Stromal cell of bone marrow (primary cell): Measurements from ENCODE around the gene EPHA3.
"Not testable (repeated sequence)": the region's sequence is repeated elsewhere in the genome, so short reads cannot be mapped to it uniquely, and the experiment has no call there.

ENCODE experiments used
- DNase-seq: peaks from one replicate; pipeline ENCODE4 v3.0.0-alpha.2; 2012; ENCODE audit warnings: low read depth

Gene EPHA3

GRCh38 chr3:89287902-89288508 is 180.6 kb downstream of the EPHA3 start:
- DNase-seq = no peak

DNA sequence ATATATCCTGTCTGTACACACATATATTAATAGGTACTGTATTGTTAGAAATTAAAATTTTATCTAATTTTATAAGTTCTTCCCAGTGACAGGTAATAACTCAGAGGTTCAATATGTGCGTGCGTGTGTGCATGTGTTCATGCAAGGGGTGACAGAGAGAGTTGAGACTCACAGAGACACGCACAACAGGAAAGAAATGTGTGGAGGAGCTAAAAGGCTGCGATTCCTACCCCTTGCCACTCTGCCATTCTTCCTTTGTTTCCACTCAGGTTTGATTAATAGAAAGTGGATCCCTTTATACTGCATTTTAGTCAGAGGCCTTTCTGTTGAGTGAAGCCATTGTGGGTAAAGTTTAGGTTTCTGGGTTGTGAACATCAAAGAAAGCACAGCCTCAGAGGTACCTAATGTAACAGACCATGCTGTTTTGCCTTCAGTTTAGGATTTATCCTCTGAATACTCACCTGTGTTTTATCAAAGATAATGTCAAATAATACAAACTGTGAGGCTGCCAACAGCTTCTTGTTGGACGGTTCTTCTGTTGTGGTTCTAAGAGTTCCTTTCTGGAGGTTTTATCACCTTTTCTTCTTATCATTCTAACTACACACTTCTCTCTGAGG is 182.3 kb downstream of the EPHA3 start:
- no peak for DNase-seq

- DNase-seq = no peak
Measured at GRCh38 chr3:89297199-89297598, 189.8 kb downstream of the EPHA3 start.

GRCh38 chr3:89300526-89300925 is 193.1 kb downstream of the EPHA3 start:
- DNase-seq = no peak

GRCh38 chr3:89300981-89301380 is 193.6 kb downstream of the EPHA3 start:
- peak; percentile 23 for DNase-seq

GRCh38 chr3:89303701-89304100 is 196.3 kb downstream of the EPHA3 start:
- peak; percentile 58 for DNase-seq

- DNase-seq = peak; percentile 54
Measured at GRCh38 chr3:89306540-89306939, 199.1 kb downstream of the EPHA3 start.

GRCh38 chr3:89311581-89311980 is 204.2 kb downstream of the EPHA3 start:
- no peak for DNase-seq

DNA sequence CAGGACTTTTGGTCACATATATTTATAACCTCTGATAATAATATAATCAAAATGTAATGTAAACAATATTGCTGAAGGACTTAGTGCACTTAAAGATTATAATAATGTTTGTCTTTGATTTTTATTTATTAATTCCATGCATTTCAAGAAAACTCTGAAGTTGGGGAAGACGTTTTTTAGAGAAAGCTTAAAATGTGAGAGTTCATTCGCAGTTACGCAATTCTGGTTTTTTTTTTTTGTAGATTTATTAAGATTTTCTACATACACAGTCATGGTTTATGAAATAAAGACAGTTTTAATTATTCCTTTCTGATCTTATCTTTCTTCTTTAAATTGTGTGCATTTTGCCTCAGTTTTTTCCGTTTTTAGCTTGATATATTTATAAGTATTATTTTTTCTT is 204.7 kb downstream of the EPHA3 start:
- DNase-seq = no peak

DNA sequence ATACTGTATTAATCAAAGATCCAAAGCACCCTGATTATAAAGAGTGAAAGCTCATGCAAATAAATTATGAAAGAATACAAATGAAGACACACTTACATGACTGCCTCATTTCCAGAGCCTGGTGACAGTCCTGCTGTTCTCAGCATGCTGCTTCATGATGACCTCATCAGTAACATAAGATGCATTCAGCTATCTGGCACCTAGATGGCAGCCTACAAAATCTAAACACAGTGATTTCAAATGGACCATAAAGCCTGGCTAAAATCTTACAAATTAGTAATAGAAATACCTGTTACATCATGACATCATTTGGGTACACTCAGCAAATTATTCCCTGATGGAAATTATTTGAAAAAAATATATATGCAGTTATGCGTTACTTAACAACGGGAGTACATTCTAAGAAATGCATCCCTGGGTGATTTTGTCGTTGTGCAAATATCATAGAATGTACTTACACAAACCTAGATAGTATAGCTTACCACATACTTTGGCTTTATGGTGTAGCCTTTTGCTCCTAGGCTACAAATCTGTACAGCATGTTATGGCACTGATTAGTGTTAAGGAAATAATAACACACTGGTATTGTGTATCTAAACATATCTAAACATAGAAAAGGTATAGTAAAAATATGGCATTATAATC is 207.2 kb downstream of the EPHA3 start:
- DNase-seq = peak; percentile 33

- DNase-seq = no peak
Measured at GRCh38 chr3:89315750-89316470, 208.5 kb downstream of the EPHA3 start.

GRCh38 chr3:89320186-89320585 is 212.8 kb downstream of the EPHA3 start:
- DNase-seq = no peak

GRCh38 chr3:89326997-89327396 is 219.6 kb downstream of the EPHA3 start:
- DNase-seq = no peak

DNA sequence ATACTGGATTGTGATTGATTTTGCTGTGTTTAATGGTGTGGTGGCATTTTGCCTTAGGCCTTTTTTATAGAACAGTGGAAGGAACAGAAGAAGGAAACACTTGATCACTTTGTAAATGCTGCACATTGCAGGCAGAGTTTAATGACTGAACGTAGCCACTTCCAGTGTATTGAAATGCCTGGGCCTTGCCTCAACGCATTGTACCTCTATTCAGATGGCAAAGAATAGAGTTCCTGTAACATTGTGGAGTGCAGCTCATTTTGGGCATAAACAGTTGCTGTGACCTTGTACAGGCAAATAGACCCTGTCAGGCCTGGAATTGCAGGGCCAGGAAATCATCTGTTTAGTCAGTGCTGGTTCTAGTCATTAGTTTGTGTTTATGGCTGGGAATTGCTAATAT is 225.0 kb downstream of the EPHA3 start:
- no peak for DNase-seq

DNA sequence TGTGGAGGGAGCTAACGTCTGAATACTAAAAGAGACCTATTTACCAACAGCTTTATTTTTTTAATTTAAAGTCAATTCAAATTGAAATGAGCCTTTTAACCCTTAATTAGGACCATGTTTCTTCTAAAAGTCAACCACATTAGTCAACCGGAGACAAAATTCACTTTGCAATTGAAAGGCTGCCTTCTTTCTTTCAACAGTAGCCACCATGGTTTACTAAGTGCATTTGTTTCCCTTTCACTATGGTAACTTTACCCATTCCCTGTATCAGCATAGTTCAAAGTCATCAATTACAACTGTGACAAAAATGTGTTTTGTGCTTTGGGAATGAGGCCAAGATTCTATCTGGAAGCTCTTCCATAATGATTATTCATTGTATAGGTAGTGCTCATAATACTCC is 225.4 kb downstream of the EPHA3 start:
- no peak for DNase-seq

GRCh38 chr3:89335693-89336092 is 228.3 kb downstream of the EPHA3 start:
- no peak for DNase-seq

GRCh38 chr3:89340408-89340807 is 233.0 kb downstream of the EPHA3 start:
- DNase-seq = peak; percentile 26

DNA sequence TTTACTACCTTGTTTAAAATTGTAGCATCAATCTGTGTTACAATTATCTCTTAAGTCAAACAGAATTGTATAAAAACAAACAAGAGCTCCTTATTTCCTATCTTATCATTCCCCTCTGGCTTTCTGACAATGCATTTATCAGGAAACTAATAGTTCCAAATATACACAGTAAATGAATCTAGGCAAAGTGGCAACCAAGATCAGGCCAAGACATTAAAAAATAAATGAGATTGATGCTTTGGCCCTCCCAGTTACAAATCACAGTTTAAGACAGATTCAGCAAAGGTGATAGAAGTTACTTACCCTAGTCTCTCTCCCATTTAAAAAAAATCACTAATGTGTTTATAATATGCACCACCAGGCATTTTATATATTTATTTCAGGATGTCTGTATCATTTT is 236.7 kb downstream of the EPHA3 start:
- no peak for DNase-seq

- DNase-seq = not testable (repeated sequence)
Measured at GRCh38 chr3:89350935-89351334, 243.5 kb downstream of the EPHA3 start.

DNA sequence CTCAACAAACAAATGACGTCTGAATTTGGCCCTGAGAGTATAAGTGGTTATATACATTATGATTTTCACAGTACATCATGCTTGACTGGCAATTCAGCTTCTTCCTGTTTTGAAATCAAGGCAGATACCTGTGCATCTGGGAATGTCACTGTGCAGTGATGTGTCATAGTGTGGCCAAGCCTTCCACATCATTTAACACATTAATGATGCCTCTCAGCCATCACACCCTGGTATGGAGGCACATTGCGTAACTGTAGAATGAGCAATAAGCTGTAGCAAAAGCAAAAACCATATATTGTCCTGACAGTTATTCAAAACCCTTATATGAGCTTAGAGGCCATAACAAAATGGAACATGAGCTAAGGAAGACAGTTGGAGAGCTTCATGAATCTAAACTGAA is 246.0 kb downstream of the EPHA3 start:
- no peak for DNase-seq

GRCh38 chr3:89358281-89358680 is 250.9 kb downstream of the EPHA3 start:
- no peak for DNase-seq

DNA sequence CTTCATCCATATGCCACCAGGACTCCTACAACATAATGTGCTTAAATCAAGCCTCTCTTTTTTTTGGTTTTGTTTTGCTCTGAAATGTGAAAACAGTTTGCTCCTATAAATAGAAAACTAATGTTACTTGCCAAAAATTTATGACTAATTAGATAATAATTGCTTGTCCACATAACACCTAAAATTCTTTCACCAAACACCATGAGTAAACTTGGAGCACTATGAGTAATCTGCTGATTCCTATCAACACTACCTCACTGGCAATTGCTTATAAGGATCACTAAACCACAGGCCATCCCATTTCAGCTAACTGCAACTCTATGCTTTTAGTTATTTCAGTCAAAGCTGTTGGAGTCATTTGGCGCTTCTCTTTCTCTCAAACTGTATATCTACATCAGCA is 252.7 kb downstream of the EPHA3 start:
- no peak for DNase-seq

- DNase-seq = no peak
Measured at GRCh38 chr3:89362496-89362895, 255.1 kb downstream of the EPHA3 start.
